IPS DF 4.7 (cell line): ENCODE measurements around the gene MON2.
"Not testable (repeated sequence)": the region's sequence is repeated elsewhere in the genome, so short reads cannot be mapped to it uniquely, and the experiment has no call there.

Source experiments
- DNase-seq: peaks from one replicate; pipeline ENCODE4 v3.0.0-alpha.2; 2013; ENCODE audit warnings: low spot score; ENCODE audit errors: extremely low read depth

MON2 gene

GRCh38 chr12:62543324-62543723 lies 76.7 kb downstream of the MON2 start:
- DNase-seq, result no peak

GRCh38 chr12:62543741-62544140 lies 77.1 kb downstream of the MON2 start:
- DNase-seq, result no peak

GRCh38 chr12:62552906-62553556 lies 86.4 kb downstream of the MON2 start:
- DNase-seq, result no peak

GRCh38 chr12:62559366-62559765 lies 92.7 kb downstream of the MON2 start:
- DNase-seq, result not testable (repeated sequence)

GRCh38 chr12:62562846-62563245 lies 96.2 kb downstream of the MON2 start:
- no peak for DNase-seq

DNA sequence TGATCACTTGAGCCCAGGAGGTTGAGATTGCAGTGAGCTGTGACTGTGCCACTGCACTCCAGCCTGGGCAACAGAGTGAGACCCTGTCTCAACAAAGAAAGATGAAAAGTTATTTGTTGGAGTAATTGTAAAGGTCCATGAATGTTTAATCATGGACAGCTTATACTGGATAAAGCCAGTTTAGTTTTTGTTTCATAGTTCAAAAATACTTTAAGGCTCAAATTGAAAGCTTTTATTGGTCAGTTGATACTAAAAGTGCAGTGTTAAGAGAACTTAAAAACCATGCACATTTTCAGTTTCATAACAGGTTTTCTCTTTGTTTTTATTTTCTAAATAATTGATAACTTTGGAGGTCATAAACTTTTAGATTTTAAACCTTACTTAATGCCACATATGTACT lies 108.4 kb downstream of the MON2 start:
- no peak for DNase-seq

GRCh38 chr12:62576503-62576902 lies 109.9 kb downstream of the MON2 start:
- no peak for DNase-seq

DNA sequence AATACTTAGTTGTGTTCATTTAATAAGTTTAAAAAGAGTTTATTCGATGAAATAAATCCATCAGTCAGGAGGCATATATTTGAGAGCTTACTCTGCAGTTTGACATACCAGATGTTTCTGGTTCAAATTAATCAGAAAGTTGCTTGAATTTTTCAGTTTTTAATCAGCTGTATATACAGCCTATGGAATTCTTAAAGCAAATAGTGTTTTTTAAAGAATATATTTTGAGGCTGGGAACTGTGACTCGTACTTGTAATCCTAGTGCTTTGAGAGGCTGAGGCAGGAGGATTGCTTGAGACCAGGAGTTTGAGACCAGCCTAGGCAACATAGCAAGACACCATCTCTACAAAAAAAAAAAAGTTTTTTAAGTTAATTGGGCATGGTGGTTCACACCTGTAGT lies 112.1 kb downstream of the MON2 start:
- no peak for DNase-seq

DNA sequence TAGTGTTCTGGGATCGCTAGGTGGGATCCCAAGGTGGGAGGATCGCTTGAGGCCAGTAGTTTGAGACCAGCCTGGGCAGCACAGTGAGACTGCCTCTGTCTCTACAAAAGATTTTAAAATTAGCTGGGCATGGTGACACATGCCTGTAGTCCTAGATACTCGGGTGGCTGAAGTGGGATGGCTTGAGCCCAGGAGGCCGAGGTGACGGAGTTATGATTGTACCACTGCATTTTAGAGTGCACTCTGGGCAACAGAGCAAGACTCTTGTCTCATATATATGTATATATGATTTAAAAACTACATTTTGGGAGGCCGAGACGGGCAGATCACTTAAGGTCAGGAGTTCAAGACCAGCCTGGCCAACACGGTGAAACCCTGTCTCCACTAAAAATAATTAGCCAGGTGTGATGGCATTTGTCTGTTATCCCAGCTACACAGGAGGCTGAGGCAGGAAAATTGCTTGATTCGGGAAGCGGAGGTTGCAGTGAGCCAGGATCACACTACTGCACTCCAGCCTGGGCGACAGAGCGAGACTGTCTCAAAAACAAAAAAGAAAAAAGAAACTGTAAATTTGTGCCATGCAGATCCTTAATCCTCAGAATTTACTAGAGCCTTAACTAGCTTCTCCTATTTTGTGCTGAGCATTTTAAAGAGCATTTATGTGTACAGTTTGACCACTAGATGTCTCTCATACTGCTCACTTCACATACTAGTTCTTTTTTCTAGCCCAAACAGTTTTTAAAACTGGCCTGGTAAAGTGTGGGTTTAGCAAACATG lies 114.8 kb downstream of the MON2 start:
- DNase-seq, result no peak

- DNase-seq, result no peak
These were observed 115.4 kb downstream of the MON2 start for GRCh38 chr12:62582065-62582366.

DNA sequence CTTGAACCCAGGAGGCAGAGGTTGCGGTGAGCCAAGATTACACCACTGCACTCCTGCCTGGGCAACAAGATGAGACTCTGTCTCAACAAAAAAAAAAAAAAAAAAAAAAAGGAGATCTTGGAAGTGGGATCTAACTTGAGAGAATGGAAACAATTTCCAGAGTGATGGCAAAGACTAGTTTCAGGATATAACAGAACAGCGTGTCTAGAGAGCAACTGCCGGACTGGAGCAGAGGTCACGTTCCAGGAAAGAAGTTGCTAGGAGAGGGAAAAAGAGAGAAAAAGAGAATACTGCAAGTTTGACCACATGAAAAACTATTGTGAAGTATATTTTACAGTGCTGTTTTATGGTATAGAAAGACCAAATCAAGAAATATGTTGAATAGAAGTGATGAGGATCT lies 118.0 kb downstream of the MON2 start:
- no peak for DNase-seq

DNA sequence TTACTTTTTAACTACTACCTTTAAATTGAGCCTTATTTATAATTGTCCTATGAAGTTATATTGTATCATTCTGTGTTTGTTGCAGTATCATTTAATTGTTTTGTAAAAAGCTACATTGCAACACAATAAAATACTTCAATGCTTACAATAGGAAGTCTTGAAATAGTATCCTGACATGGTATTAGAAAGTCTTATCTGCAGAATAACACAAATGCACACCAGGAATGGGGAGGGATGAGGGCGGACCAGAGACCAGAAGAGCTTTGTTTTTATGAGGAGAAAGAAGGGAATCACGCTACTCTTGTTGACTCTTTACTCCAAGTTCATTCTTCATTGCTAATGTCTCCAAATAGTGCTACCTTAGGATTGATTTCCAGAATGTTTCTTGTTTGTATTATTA lies 120.2 kb downstream of the MON2 start:
- no peak for DNase-seq

DNA sequence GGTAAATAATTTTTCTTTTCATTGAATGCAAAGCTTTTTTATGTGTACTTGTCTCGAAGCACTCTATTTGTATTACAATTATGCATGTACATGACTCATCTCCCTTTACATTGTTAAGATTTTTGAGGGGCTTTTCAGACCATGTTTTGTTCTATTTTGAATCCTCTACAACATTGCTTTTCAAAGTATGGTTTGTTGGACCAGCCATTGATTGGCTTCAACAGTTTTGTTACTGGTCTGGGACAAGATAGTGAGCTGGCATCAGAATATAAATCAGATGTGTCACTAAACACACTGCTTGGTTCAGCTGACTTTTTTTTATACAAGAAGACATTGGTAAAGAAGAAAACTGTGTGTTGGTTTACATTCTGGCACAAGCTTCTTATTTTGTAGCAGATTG lies 122.3 kb downstream of the MON2 start:
- no peak for DNase-seq

GRCh38 chr12:62597253-62597652 lies 130.6 kb downstream of the MON2 start:
- no peak for DNase-seq

DNA sequence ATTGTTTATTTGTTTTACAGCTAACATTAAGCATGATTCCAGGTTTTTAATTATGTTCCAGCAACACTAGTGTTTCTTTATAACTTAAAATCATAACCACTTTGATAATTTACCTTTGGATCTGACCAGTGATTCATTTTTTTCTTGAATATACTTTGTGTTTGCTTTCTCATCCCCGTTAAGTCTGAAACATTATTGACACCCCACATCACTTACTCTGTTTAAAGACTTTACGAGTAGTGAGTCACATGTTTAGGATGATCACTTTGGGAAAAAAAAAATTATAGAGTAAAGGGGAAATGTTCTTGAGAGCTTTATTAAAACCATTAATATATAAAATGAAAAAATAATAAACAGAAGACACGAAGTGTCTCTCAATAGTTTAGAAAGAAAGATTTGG lies 132.2 kb downstream of the MON2 start:
- DNase-seq, result no peak

GRCh38 chr12:62599854-62600437 lies 133.3 kb downstream of the MON2 start:
- DNase-seq, result no peak

- no peak for DNase-seq
These were observed 135.1 kb downstream of the MON2 start for GRCh38 chr12:62601765-62602164.

DNA sequence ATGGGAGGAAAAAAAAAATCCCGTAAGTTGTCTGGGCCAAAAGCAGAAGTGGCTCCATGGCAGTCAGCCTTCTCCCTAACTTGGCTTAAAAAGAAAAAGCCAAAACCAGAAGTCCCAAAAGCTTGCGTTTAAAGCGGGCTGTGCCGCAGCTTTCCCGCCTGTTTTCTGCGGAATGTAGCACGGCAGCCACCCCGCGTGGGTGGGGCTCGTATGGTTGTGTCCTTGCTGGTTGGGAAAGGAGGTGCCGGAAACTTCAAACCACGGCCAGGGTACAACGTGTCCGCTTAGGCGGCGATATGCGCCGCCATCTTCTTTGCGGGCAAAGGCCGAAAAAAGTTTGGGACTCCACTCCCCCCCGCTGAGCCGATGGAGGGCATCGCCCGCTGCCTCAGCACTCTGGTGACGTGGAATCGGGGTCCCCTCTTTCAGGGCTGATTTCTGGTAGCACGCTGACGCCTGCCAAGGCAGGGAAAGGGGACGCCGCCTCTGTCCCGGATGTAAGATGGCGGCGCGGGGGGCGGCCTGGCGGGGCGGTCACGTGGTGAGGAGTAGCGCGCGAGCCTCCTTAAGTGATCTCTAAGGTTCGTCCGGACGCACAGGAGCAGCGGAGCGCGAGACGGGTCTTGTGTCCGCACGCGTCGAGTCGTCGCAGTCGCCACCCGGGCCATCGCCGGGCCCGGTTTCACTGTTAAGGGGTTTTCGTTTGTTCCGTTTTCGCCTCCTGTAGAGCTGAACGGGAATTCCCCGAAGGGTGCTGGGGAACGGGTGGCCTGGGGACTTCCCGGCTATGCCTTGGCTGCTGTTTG lies 135.8 kb downstream of the MON2 start:
- DNase-seq, result no peak

DNA sequence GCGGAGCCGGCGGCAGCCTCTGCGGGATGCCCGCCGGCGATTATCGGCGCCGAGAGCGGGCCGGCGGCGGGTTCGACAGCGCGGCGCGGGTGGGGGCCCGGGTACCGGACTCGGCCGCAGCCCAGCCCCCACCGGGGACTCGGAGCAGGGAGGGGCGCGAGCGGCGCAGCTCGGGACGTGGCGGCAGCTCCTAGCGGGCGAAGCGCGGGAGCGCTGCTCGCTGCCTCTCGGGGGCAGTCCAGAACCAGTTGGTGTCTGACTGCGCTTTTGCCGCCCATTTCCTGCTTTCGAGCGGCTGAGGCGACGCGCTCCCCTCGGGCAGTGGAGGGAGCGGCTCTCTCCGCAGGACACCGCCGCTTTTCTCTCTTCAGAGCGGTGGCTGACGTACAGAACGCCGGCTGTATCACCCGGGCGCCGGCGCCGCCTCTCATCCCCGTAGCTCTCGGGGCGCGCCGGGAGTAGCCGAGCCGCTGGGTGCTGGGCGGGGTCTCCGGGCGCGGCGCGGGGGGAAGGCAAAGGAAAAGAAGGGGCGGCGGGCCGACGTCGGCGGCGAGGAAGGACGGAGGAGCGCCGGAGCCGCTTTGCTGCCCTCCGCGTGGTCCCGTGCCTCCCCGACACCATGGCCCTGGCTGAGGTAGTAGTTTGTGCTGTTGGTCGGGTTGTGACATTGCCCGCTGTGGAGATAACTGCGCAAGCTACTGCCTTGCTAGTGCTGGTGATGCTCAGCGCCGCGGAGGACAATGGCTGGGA lies 136.6 kb downstream of the MON2 start:
- DNase-seq, result no peak

DNA sequence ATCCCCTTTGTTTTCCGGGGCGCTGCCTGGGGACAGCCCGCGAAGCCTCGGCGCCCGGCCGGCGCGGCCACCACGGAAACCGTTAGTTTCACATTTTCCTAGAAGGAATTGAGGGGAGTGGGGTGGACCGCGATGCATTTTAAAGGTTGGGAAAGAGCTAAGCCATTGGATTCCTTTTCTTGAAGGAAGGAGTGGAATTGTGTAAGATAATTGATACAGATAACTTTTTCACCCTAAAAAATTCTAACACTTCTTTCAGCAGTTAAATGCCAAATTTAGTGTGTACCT lies 137.1 kb downstream of the MON2 start:
- no peak for DNase-seq

DNA sequence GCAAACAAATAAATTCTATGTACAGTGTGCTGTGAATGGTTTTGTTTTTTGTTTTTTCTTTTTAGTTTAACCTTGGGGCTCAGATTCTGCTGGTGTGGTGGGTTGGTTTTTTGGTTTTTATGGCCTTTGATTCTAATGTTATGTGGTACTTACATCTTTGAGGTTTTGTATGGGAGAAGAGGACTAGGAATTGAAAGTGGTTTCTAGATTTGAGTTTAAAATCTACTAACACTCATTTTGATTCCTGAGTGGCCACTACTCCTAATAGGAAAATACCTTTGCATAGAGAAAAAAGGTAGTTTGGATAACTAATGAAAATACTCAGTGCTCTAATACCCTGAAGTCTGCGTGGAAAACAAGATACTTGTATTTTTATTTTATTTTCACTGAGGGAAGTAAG lies 137.7 kb downstream of the MON2 start:
- DNase-seq, result no peak

- no peak for DNase-seq
These were observed 138.2 kb downstream of the MON2 start for GRCh38 chr12:62604871-62605270.
